ENCODE data around the gene STRC. TPM values are rescaled to one million over a fixed set of nuclear protein-coding genes. Genes with fewer than 3 reads are reported as not detected.
"Not testable (repeated sequence)": the region's sequence is repeated elsewhere in the genome, so short reads cannot be mapped to it uniquely, and the experiment has no call there.

Gene STRC
- total RNA-seq, 1 experiment from 2014 or later, result not detected

- not testable (repeated sequence) for DNase-seq (ENCODE audit: low read depth)
Measured at GRCh38 chr15:43566615-43567014, 52.0 kb downstream of the STRC start.

- not testable (repeated sequence) for DNase-seq (ENCODE audit: low read depth)
Measured at GRCh38 chr15:43563793-43564192, 54.8 kb downstream of the STRC start.

GRCh38 chr15:43562753-43563152 lies 55.8 kb downstream of the STRC start:
- not testable (repeated sequence) for DNase-seq (ENCODE audit: low read depth)

- DNase-seq (ENCODE audit: low read depth), result no peak
Measured at GRCh38 chr15:43552986-43553385, 65.6 kb downstream of the STRC start.

GRCh38 chr15:43552256-43552655 lies 66.3 kb downstream of the STRC start:
- no peak for DNase-seq (ENCODE audit: low read depth)

- DNase-seq (ENCODE audit: low read depth), result no peak
Measured at GRCh38 chr15:43550527-43551363, 67.9 kb downstream of the STRC start.

Small RNAs within 50 kb of the gene (small RNA-seq; reads per million reads assigned to genes)
- not detected for gene PDIA3P2
- gene RNU6-554P, result not detected
- gene RNU6-610P, result not detected

Other genes with a start within 250 kb of the STRC start
- 17.9 and 23.0 TPM in 2 replicates for gene ZSCAN29, start 247.8 kb downstream of the STRC start, total RNA-seq (2014; rRNA removed; shearing (Covaris generic))
- gene TUBGCP4, start 247.7 kb downstream of the STRC start, total RNA-seq (2014; rRNA removed; shearing (Covaris generic)), result 19.3 and 23.4 TPM in 2 replicates
- gene TP53BP1, start 125.6 kb downstream of the STRC start, total RNA-seq (2014; rRNA removed; shearing (Covaris generic)), result 23.1 and 23.4 TPM in 2 replicates
- 1.4 and 1.7 TPM in 2 replicates for gene MAP1A, start 101.2 kb downstream of the STRC start, total RNA-seq (2014; rRNA removed; shearing (Covaris generic))
- gene PPIP5K1, start 28.6 kb downstream of the STRC start, total RNA-seq (2014; rRNA removed; shearing (Covaris generic)), result 4.1 and 6.7 TPM in 2 replicates
- gene CKMT1B, start 24.8 kb downstream of the STRC start, total RNA-seq (2014; rRNA removed; shearing (Covaris generic)), result 0.20 and 0.27 TPM in 2 replicates
- gene CATSPER2, start 30.0 kb upstream of the STRC start, total RNA-seq (2014; rRNA removed; shearing (Covaris generic)), result 0.03 and 0.57 TPM in 2 replicates
- gene CKMT1A, start 75.1 kb upstream of the STRC start, total RNA-seq (2014; rRNA removed; shearing (Covaris generic)), result 0.26 TPM in 1 of 2 replicates, not detected in the other
- gene PDIA3, start 127.6 kb upstream of the STRC start, total RNA-seq (2014; rRNA removed; shearing (Covaris generic)), result 113 and 216 TPM in 2 replicates
- 2.2 and 3.0 TPM in 2 replicates for gene ELL3, start 158.2 kb upstream of the STRC start, total RNA-seq (2014; rRNA removed; shearing (Covaris generic))
- 319 and 346 TPM in 2 replicates for gene SERF2, start 173.5 kb upstream of the STRC start, total RNA-seq (2014; rRNA removed; shearing (Covaris generic))
- gene SERINC4, start 181.4 kb upstream of the STRC start, total RNA-seq (2014; rRNA removed; shearing (Covaris generic)), result 0.13 and 0.18 TPM in 2 replicates
- 19.6 and 26.9 TPM in 2 replicates for gene HYPK, start 181.8 kb upstream of the STRC start, total RNA-seq (2014; rRNA removed; shearing (Covaris generic))
- gene MFAP1, start 205.9 kb upstream of the STRC start, total RNA-seq (2014; rRNA removed; shearing (Covaris generic)), result 21.7 and 23.8 TPM in 2 replicates
- 15.1 and 19.6 TPM in 2 replicates for gene WDR76, start 208.2 kb upstream of the STRC start, total RNA-seq (2014; rRNA removed; shearing (Covaris generic))

Measured in HT1080 (cell line).